Mesendoderm (in vitro differentiated cells): ENCODE measurements around the gene PLCG2.

ENCODE experiments used
- DNase-seq: peaks from one replicate; pipeline ENCODE4 v3.0.0; 2013
- H2AK5ac ChIP-seq: 2 replicates; pipeline ENCODE4 v1.6.1; 2013; ENCODE audit warnings: low read length, inconsistent platforms
- H2BK120ac ChIP-seq: 2 replicates; pipeline ENCODE4 v1.6.1; 2013; ENCODE audit warnings: low read depth, mild to moderate bottlenecking, low read length, moderate library complexity, mixed read lengths
- H2BK15ac ChIP-seq: replicated peaks from 2 replicates; pipeline ENCODE4 v1.6.1; 2013; ENCODE audit warnings: low read depth, mild to moderate bottlenecking, moderate library complexity
- H2BK5ac ChIP-seq: 2 replicates; pipeline ENCODE4 v1.6.1; 2013; ENCODE audit warnings: low read length, inconsistent platforms
- H3K18ac ChIP-seq: 2 replicates; pipeline ENCODE4 v1.6.1; 2013; ENCODE audit warnings: mild to moderate bottlenecking, low read length, mixed read lengths
- H3K23ac ChIP-seq: one replicate; pipeline ENCODE4 v1.6.1; 2013; ENCODE audit warnings: low read length
- H3K27ac ChIP-seq: 2 replicates; pipeline ENCODE4 v1.5.1; 2013; ENCODE audit warnings: low read depth, mild to moderate bottlenecking, inconsistent platforms, low read length, moderate library complexity
- H3K27me3 ChIP-seq: 2 replicates; pipeline ENCODE4 v1.6.1; 2013; ENCODE audit warnings: low read length, control low read depth, mild to moderate bottlenecking, inconsistent platforms; ENCODE audit not compliant: insufficient read depth, poor library complexity
- H3K36me3 ChIP-seq: 2 replicates; pipeline ENCODE4 v1.6.1; 2013; ENCODE audit warnings: low read length, inconsistent platforms; ENCODE audit not compliant: control insufficient read depth, insufficient read depth
- H3K4ac ChIP-seq: one replicate; pipeline ENCODE4 v1.6.1; 2013; ENCODE audit warnings: low read depth, mild to moderate bottlenecking, low read length, moderate library complexity
- H3K4me1 ChIP-seq: 2 replicates; pipeline ENCODE4 v1.6.1; 2013; ENCODE audit warnings: low read depth, low read length, inconsistent platforms; ENCODE audit not compliant: control insufficient read depth
- H3K4me2 ChIP-seq: 2 replicates; pipeline ENCODE4 v1.6.1; 2013; ENCODE audit warnings: low read length
- H3K4me3 ChIP-seq: 2 replicates; pipeline ENCODE4 v1.5.1; 2013; ENCODE audit warnings: mild to moderate bottlenecking, low read length
- H3K56ac ChIP-seq: one replicate; pipeline ENCODE4 v1.6.1; 2013; ENCODE audit warnings: low read length
- H3K79me1 ChIP-seq: 2 replicates; pipeline ENCODE4 v1.6.1; 2013; ENCODE audit warnings: low read length, inconsistent platforms
- H3K79me2 ChIP-seq: 2 replicates; pipeline ENCODE4 v1.6.1; 2013; ENCODE audit warnings: mild to moderate bottlenecking, low read length; ENCODE audit not compliant: control insufficient read depth, insufficient read depth
- H3K9ac ChIP-seq: 2 replicates; pipeline ENCODE4 v1.6.1; 2013; ENCODE audit warnings: low read length, inconsistent platforms
- H4K5ac ChIP-seq: one replicate; pipeline ENCODE4 v1.6.1; 2013; ENCODE audit warnings: low read length
- H4K8ac ChIP-seq: one replicate; pipeline ENCODE4 v1.6.1; 2013; ENCODE audit warnings: low read depth, mild to moderate bottlenecking, control low read depth, low read length, moderate library complexity
- WGBS: extraction: QIAGEN DNeasy Blood & Tissue Kit; methylation state at CpG from one replicate; pipeline ENCODE4 v1.1.7; 2013; ENCODE audit warnings: low lambda C conversion rate, missing lambda C conversion rate; ENCODE audit not compliant: insufficient coverage; ENCODE audit errors: extremely low coverage; 5-methylcytosine and 5-hydroxymethylcytosine counted together

PLCG2 gene

DNA sequence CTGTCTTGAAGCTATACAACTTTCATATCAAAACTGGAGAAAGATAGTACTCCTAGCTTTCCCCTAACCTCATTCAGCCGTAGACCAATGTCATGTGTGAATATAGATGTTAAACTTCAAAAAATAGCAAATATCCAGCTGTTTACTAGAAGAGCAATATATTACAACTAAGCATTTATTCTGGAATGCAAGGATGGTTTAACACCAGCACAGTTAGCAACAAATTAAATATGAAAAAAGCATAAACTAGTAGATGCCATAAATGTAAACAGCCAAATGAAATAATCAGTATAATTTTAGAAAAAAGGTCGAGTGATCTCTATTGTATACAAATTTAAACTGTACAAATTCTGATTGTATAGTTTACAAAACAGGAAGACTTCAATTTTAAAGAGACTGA lies 172.5 kb downstream of the PLCG2 start:
- Histone ChIP-seq H2BK5ac (no peak overlapping the region), H3K9ac (no peak overlapping the region), H2BK120ac (no peak overlapping the region), H3K27me3 (no peaks in the 10 kb centered on the region), H3K4me3 (no peak overlapping the region), H3K18ac (no peak overlapping the region), H4K5ac (no peak overlapping the region), H4K8ac (no peak overlapping the region), H3K4ac (no peak overlapping the region), H3K79me2 (no peaks in the 10 kb centered on the region), H3K4me2 (no peak overlapping the region), H3K4me1 (no peaks in the 10 kb centered on the region), H3K79me1 (no peaks in the 10 kb centered on the region), H3K27ac (no peak overlapping the region), H2AK5ac (no peak overlapping the region), H2BK15ac (no peak overlapping the region), H3K23ac (no peak overlapping the region), H3K36me3 (no peaks in the 10 kb centered on the region), H3K56ac (no peak overlapping the region)
- DNase-seq, result no peak
- no CpG with 5 or more reads among the region's 2 CpGs for WGBS

- Histone ChIP-seq H3K4me2 (no peak overlapping the region), H2BK120ac (no peak overlapping the region), H3K4me1 (no peaks in the 10 kb centered on the region), H3K56ac (no peak overlapping the region), H3K23ac (no peak overlapping the region), H2BK5ac (no peak overlapping the region), H3K4me3 (no peak overlapping the region), H3K18ac (no peak overlapping the region), H3K36me3 (no peaks in the 10 kb centered on the region), H4K8ac (no peak overlapping the region), H3K79me2 (no peaks in the 10 kb centered on the region), H2AK5ac (no peak overlapping the region), H4K5ac (no peak overlapping the region), H3K9ac (no peak overlapping the region), H2BK15ac (no peak overlapping the region), H3K27ac (no peak overlapping the region), H3K4ac (no peak overlapping the region), H3K79me1 (no peaks in the 10 kb centered on the region), H3K27me3 (no peaks in the 10 kb centered on the region)
- WGBS, result no CpG with 5 or more reads among the region's 9 CpGs
- no peak for DNase-seq
These were observed 177.3 kb downstream of the PLCG2 start for GRCh38 chr16:81956213-81956948.

- Histone ChIP-seq H3K4me1 (no peaks in the 10 kb centered on the region), H2BK5ac (no peak overlapping the region), H3K56ac (no peak overlapping the region), H3K23ac (no peak overlapping the region), H3K4me3 (no peak overlapping the region), H3K27ac (no peak overlapping the region), H3K79me1 (no peaks in the 10 kb centered on the region), H3K18ac (no peak overlapping the region), H4K8ac (no peak overlapping the region), H3K36me3 (no peaks in the 10 kb centered on the region), H3K79me2 (no peaks in the 10 kb centered on the region), H2AK5ac (no peak overlapping the region), H3K4ac (no peak overlapping the region), H3K4me2 (no peak overlapping the region), H3K9ac (no peak overlapping the region), H3K27me3 (no peaks in the 10 kb centered on the region), H4K5ac (no peak overlapping the region), H2BK15ac (no peak overlapping the region), H2BK120ac (no peak overlapping the region)
- DNase-seq, result no peak
- no CpG with 5 or more reads among the region's 6 CpGs for WGBS
These were observed 185.7 kb downstream of the PLCG2 start for GRCh38 chr16:81964808-81965207.

DNA sequence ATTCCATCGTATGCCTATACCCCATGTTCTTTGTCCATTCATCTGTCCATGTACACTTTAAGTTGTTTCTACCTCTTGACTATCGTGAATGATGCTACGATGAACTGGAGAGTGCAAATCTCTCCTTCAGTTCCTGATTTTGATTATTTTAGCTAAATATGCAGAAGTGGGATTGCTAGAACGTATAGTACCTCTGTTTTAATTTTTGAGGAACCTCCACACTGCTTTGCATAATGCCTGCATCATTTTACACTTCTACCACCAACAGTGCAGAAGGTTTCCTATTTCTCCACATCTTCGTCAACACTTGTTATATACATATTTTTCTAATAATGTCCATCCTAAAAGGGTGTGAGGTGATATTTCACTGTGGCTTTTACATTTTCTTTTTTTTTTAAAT lies 188.3 kb downstream of the PLCG2 start:
- Histone ChIP-seq H3K36me3 (no peaks in the 10 kb centered on the region), H3K4ac (no peak overlapping the region), H3K4me1 (no peaks in the 10 kb centered on the region), H3K4me2 (no peak overlapping the region), H3K27me3 (no peaks in the 10 kb centered on the region), H3K27ac (no peak overlapping the region), H2AK5ac (no peak overlapping the region), H2BK15ac (no peak overlapping the region), H2BK5ac (no peak overlapping the region), H2BK120ac (no peak overlapping the region), H3K56ac (no peak overlapping the region), H3K79me1 (no peaks in the 10 kb centered on the region), H3K4me3 (no peak overlapping the region), H4K8ac (no peak overlapping the region), H3K9ac (no peak overlapping the region), H3K18ac (no peak overlapping the region), H3K23ac (no peak overlapping the region), H3K79me2 (no peaks in the 10 kb centered on the region), H4K5ac (no peak overlapping the region)
- no CpG with 5 or more reads among the region's 5 CpGs for WGBS
- no peak for DNase-seq

- Histone ChIP-seq H4K8ac (no peak overlapping the region), H3K56ac (no peak overlapping the region), H3K4ac (no peak overlapping the region), H2AK5ac (no peak overlapping the region), H2BK120ac (no peak overlapping the region), H3K27me3 (no peaks in the 10 kb centered on the region), H3K27ac (no peak overlapping the region), H3K79me2 (no peaks in the 10 kb centered on the region), H3K9ac (no peak overlapping the region), H3K79me1 (no peaks in the 10 kb centered on the region), H3K18ac (no peak overlapping the region), H3K4me3 (no peak overlapping the region), H3K23ac (no peak overlapping the region), H3K4me2 (no peak overlapping the region), H2BK15ac (no peak overlapping the region), H3K4me1 (no peaks in the 10 kb centered on the region), H2BK5ac (no peak overlapping the region), H4K5ac (no peak overlapping the region), H3K36me3 (no peaks in the 10 kb centered on the region)
- WGBS, result no CpG with 5 or more reads among the region's 1 CpG
- DNase-seq, result no peak
These were observed 192.8 kb downstream of the PLCG2 start for GRCh38 chr16:81971853-81972252.

DNA sequence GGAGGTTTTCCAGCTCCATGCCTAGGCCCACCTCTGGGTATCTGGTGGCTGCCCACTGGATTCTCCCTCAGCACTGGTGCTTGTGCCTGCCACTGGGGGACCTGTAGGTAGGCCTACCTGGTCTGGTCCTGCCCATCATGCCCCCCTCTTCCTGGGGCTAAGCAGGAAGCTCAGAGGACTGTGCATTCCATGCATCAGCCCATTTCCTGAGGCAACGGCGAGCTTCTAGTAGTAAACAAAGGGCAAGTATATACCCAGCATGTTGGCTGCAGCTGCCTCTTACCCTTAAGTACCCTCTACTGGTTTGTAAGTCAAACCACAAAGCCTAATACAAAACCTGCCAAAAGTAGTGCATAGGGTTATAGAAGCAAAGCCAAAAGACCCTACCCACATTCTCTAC lies 194.6 kb downstream of the PLCG2 start:
- Histone ChIP-seq H4K8ac (no peak overlapping the region), H3K4me2 (no peak overlapping the region), H2BK120ac (no peak overlapping the region), H3K4me3 (no peak overlapping the region), H2BK5ac (no peak overlapping the region), H3K79me1 (no peaks in the 10 kb centered on the region), H3K56ac (no peak overlapping the region), H3K4me1 (no peaks in the 10 kb centered on the region), H3K23ac (no peak overlapping the region), H3K27ac (no peak overlapping the region), H2AK5ac (no peak overlapping the region), H3K27me3 (no peaks in the 10 kb centered on the region), H3K36me3 (no peaks in the 10 kb centered on the region), H2BK15ac (no peak overlapping the region), H3K9ac (no peak overlapping the region), H4K5ac (no peak overlapping the region), H3K18ac (no peak overlapping the region), H3K4ac (no peak overlapping the region), H3K79me2 (no peaks in the 10 kb centered on the region)
- WGBS, result no CpG with 5 or more reads among the region's 2 CpGs
- peak; percentile 68 for DNase-seq
